ENCODE results near the gene PTPN14.

Gene PTPN14

DNA sequence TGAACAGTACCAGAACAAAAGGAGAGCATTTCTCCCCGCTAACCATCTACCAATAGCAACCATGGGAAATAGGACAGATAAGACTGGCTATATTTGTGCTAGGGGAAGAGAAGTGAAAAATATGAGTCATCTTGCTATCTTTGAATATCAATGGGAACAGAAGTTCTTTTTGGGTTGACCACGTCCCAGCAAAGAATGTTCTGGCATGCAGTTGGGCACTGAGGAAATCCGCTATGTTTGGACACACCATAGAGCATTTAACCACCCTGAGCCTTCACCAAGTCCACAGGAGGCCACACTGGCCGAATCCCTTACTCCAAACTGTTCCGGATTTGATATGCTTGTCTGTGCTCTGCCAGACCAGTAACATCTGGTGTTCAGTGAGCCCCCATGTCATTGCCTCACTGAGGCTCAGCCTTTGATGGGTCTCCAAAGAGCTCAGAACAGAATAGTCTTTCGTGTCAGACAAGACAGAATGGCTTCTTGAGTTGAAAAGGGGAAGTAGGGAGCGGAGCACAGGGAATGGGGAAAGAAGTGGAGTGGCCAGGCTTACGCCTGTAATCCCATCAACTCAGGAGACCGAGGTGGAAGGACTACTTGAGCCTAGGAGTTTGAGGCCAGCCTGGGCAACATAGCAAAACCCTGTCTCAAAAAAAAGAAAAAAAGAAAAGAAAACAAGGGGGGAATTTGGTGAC, 189.1 kb downstream of the PTPN14 start:
- Histone ChIP-seq H3K4me3 (ENCODE audit: low read length) (no peak overlapping the region), H3K27me3 (ENCODE audit: low read depth, low read length) (peaks cover 31% of the 10 kb centered on the region), H4K20me1 (ENCODE audit: insufficient read depth, low read length) (no peaks in the 10 kb centered on the region), H3K9ac (ENCODE audit: low read length) (no peak overlapping the region), H3K4me2 (ENCODE audit: low read length) (peak overlapping the region; percentile 26; the same call in 1 of the 2 replicates), H3K36me3 (replicated peaks; ENCODE audit: low read depth, low read length) (no peaks in the 10 kb centered on the region), H3K9me3 (ENCODE audit: insufficient read depth, low read length) (peaks cover 3% of the 10 kb centered on the region; the same call in 1 of the 2 replicates), H3K27ac (ENCODE audit: low read length) (no peak overlapping the region), H3K79me2 (ENCODE audit: low read length) (no peaks in the 10 kb centered on the region), H3K4me1 (ENCODE audit: low read length) (peaks cover 14% of the 10 kb centered on the region), H2AFZ (ENCODE audit: low read depth, low read length) (no peak overlapping the region)
- TF ChIP-seq EZH2phosphoT487 (IDR thresholded peaks at IDR 0.05; ENCODE audit: low read depth), result no peak
- TF ChIP-seq, protein P1, sequence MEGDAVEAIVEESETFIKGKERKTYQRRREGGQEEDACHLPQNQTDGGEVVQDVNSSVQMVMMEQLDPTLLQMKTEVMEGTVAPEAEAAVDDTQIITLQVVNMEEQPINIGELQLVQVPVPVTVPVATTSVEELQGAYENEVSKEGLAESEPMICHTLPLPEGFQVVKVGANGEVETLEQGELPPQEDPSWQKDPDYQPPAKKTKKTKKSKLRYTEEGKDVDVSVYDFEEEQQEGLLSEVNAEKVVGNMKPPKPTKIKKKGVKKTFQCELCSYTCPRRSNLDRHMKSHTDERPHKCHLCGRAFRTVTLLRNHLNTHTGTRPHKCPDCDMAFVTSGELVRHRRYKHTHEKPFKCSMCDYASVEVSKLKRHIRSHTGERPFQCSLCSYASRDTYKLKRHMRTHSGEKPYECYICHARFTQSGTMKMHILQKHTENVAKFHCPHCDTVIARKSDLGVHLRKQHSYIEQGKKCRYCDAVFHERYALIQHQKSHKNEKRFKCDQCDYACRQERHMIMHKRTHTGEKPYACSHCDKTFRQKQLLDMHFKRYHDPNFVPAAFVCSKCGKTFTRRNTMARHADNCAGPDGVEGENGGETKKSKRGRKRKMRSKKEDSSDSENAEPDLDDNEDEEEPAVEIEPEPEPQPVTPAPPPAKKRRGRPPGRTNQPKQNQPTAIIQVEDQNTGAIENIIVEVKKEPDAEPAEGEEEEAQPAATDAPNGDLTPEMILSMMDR (IDR thresholded peaks at IDR 0.05; ENCODE audit: low read depth, low read length), result no peak

DNA sequence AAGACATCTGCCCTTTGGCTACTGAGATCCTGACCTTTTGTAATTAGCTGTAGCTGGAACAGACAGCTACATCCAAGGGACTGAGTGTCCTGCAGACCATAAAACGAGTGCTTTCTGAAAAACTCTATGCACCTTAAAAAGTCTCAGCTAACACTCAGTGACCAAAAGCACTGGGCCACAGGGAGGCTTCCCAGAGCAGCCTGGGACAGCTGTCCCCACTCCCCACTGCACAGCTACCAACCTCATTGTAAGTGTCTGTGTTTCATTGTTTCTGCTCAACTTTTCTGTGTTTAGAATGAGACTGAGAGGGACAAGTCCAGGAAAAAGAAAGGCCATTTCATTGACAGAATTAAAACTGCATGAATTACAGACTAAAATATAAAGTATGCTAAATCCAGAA, 189.8 kb downstream of the PTPN14 start:
- Histone ChIP-seq H3K4me1 (ENCODE audit: low read length) (peaks cover 14% of the 10 kb centered on the region), H3K27me3 (ENCODE audit: low read depth, low read length) (peaks cover 26% of the 10 kb centered on the region), H3K79me2 (ENCODE audit: low read length) (no peaks in the 10 kb centered on the region), H4K20me1 (ENCODE audit: insufficient read depth, low read length) (no peaks in the 10 kb centered on the region), H3K4me3 (ENCODE audit: low read length) (no peak overlapping the region), H3K27ac (ENCODE audit: low read length) (no peak overlapping the region), H3K9ac (ENCODE audit: low read length) (no peak overlapping the region), H3K9me3 (ENCODE audit: insufficient read depth, low read length) (peaks cover 3% of the 10 kb centered on the region; the same call in 1 of the 2 replicates), H2AFZ (ENCODE audit: low read depth, low read length) (no peak overlapping the region), H3K4me2 (ENCODE audit: low read length) (no peak overlapping the region), H3K36me3 (replicated peaks; ENCODE audit: low read depth, low read length) (no peaks in the 10 kb centered on the region)
- TF ChIP-seq, protein P1 (IDR thresholded peaks at IDR 0.05; ENCODE audit: low read depth, low read length), result no peak

DNA sequence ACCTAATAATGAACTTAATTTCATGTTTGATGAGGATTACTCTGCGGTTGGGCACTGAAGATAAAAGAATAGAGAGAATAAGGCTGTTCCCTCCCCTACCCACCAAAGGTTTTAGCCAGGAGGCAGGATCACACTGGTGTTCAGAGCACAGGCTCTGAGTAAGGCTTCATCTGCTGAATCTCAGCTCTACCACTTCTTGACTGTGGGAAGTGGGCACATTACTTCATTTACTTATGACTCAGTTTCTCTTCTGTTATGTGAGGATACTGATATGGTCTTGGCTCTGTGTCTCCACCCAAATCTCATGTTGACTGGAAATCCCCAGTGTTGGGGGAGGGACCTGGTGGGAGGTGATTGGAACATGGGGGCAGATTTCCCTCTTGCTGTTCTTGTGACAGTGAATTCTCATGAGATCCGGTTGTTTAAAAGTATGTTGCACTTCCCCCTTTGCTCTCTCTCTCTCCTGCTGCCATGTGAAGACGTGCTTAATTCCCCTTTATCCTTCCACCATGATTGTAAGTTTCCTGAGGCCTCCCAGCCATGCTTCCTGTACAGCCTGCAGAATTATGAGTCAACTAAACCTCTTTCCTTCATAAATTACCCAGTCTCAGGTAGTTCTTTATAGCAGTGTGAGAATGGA, 190.8 kb downstream of the PTPN14 start:
- peaks cover 3% of the 10 kb centered on the region; the same call in 1 of the 2 replicates for H3K9me3 ChIP-seq (ENCODE audit: insufficient read depth, low read length)
- no peaks in the 10 kb centered on the region for H3K36me3 ChIP-seq (replicated peaks; ENCODE audit: low read depth, low read length)
- peaks cover 20% of the 10 kb centered on the region for H3K27me3 ChIP-seq (ENCODE audit: low read depth, low read length)
- no peak overlapping the region for H2AFZ ChIP-seq (ENCODE audit: low read depth, low read length)
- TF ChIP-seq, protein P1 (IDR thresholded peaks at IDR 0.05; ENCODE audit: low read depth, low read length), result no peak
- TF ChIP-seq EZH2phosphoT487 (IDR thresholded peaks at IDR 0.05; ENCODE audit: low read depth), result no peak
- H3K4me3 ChIP-seq (ENCODE audit: low read length), result no peak overlapping the region
- no peak overlapping the region for H3K9ac ChIP-seq (ENCODE audit: low read length)
- no peak overlapping the region for H3K27ac ChIP-seq (ENCODE audit: low read length)
- no peak overlapping the region for H3K4me2 ChIP-seq (ENCODE audit: low read length)
- no peaks in the 10 kb centered on the region for H4K20me1 ChIP-seq (ENCODE audit: insufficient read depth, low read length)
- peaks cover 14% of the 10 kb centered on the region for H3K4me1 ChIP-seq (ENCODE audit: low read length)
- H3K79me2 ChIP-seq (ENCODE audit: low read length), result no peaks in the 10 kb centered on the region

DNA sequence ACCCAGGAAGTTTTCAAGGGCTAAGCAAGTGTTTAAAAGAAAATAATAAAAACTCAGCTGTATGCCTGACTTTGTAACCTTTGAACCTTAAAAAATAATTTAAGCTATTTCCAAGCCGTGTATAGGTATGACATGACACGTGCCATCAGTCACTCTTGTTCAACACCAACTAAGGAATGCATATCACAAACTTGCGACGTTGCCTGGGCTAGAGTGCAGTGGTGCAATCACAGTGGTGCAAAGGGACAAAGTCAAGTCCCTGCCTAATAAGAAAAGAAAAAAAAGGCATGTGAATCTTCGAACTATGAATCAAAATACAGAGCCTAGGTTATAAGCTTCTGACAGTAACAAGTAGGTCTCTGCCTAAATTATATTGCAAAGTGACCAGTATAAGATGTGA, 191.3 kb downstream of the PTPN14 start:
- no peak overlapping the region for H3K4me2 ChIP-seq (ENCODE audit: low read length)
- no peak overlapping the region for H3K9ac ChIP-seq (ENCODE audit: low read length)
- no peaks in the 10 kb centered on the region for H4K20me1 ChIP-seq (ENCODE audit: insufficient read depth, low read length)
- no peak overlapping the region for H3K4me3 ChIP-seq (ENCODE audit: low read length)
- TF ChIP-seq EZH2phosphoT487 (IDR thresholded peaks at IDR 0.05; ENCODE audit: low read depth), result no peak
- TF ChIP-seq, protein P1 (IDR thresholded peaks at IDR 0.05; ENCODE audit: low read depth, low read length), result no peak
- H3K27ac ChIP-seq (ENCODE audit: low read length), result no peak overlapping the region
- H3K4me1 ChIP-seq (ENCODE audit: low read length), result peaks cover 14% of the 10 kb centered on the region
- H3K9me3 ChIP-seq (ENCODE audit: insufficient read depth, low read length), result peaks cover 3% of the 10 kb centered on the region; the same call in 1 of the 2 replicates
- H3K36me3 ChIP-seq (replicated peaks; ENCODE audit: low read depth, low read length), result no peaks in the 10 kb centered on the region
- no peaks in the 10 kb centered on the region for H3K79me2 ChIP-seq (ENCODE audit: low read length)
- H2AFZ ChIP-seq (ENCODE audit: low read depth, low read length), result no peak overlapping the region
- peaks cover 25% of the 10 kb centered on the region for H3K27me3 ChIP-seq (ENCODE audit: low read depth, low read length)
